ENCODE results near the gene GNG12.

GNG12 gene

GRCh38 chr1:67811781-67812180, 21.5 kb downstream of the GNG12 start:
- Histone ChIP-seq H3K9ac (no peak overlapping the region), H3K4me3 (IDR thresholded peaks at IDR 0.05; ENCODE audit: insufficient read depth, low read depth, low read length) (no peak overlapping the region), H3K4me2 (no peak overlapping the region), H3K79me2 (ENCODE audit: insufficient read depth, low read depth) (no peaks in the 10 kb centered on the region), H3K4me1 (ENCODE audit: low read depth, poor library complexity, severe bottlenecking) (no peaks in the 10 kb centered on the region), H2AFZ (ENCODE audit: low read depth) (no peak overlapping the region), H3K36me3 (ENCODE audit: insufficient read depth) (no peaks in the 10 kb centered on the region), H3K27me3 (ENCODE audit: insufficient read depth, low read depth) (no peaks in the 10 kb centered on the region), H4K20me1 (ENCODE audit: insufficient read depth) (no peaks in the 10 kb centered on the region), H3K27ac (no peak overlapping the region)
- TF ChIP-seq CTCF (conservative IDR thresholded peaks at IDR 0.05; ENCODE audit: low read depth, low read length) = no peak

- no peak for TF ChIP-seq CTCF (conservative IDR thresholded peaks at IDR 0.05; ENCODE audit: low read depth, low read length)
- no peak overlapping the region for H3K9ac ChIP-seq
Observed at GRCh38 chr1:67809887-67810286, 23.4 kb downstream of the GNG12 start.

GRCh38 chr1:67807282-67807681, 26.0 kb downstream of the GNG12 start:
- TF ChIP-seq CTCF (conservative IDR thresholded peaks at IDR 0.05; ENCODE audit: low read depth, low read length) = no peak
- no peaks in the 10 kb centered on the region for H4K20me1 ChIP-seq (ENCODE audit: insufficient read depth)
- no peaks in the 10 kb centered on the region for H3K36me3 ChIP-seq (ENCODE audit: insufficient read depth)
- H3K79me2 ChIP-seq (ENCODE audit: insufficient read depth, low read depth) = no peaks in the 10 kb centered on the region
- H3K4me3 ChIP-seq (IDR thresholded peaks at IDR 0.05; ENCODE audit: insufficient read depth, low read depth, low read length) = no peak overlapping the region
- no peaks in the 10 kb centered on the region for H3K4me1 ChIP-seq (ENCODE audit: low read depth, poor library complexity, severe bottlenecking)
- H3K9ac ChIP-seq = no peak overlapping the region
- no peak overlapping the region for H3K27ac ChIP-seq
- no peak overlapping the region for H3K4me2 ChIP-seq
- no peak overlapping the region for H2AFZ ChIP-seq (ENCODE audit: low read depth)
- no peaks in the 10 kb centered on the region for H3K27me3 ChIP-seq (ENCODE audit: insufficient read depth, low read depth)

More at GRCh38 chr1:67809887-67810286, 23.4 kb downstream of the GNG12 start:
- Histone ChIP-seq H3K4me1 (ENCODE audit: low read depth, poor library complexity, severe bottlenecking) (no peaks in the 10 kb centered on the region), H4K20me1 (ENCODE audit: insufficient read depth) (no peaks in the 10 kb centered on the region), H3K27me3 (ENCODE audit: insufficient read depth, low read depth) (no peaks in the 10 kb centered on the region), H3K36me3 (ENCODE audit: insufficient read depth) (no peaks in the 10 kb centered on the region), H3K79me2 (ENCODE audit: insufficient read depth, low read depth) (no peaks in the 10 kb centered on the region), H3K4me3 (IDR thresholded peaks at IDR 0.05; ENCODE audit: insufficient read depth, low read depth, low read length) (no peak overlapping the region), H3K27ac (no peak overlapping the region), H2AFZ (ENCODE audit: low read depth) (no peak overlapping the region), H3K4me2 (no peak overlapping the region)

- no peak for TF ChIP-seq CTCF (conservative IDR thresholded peaks at IDR 0.05; ENCODE audit: low read depth, low read length)
- Histone ChIP-seq H3K4me2 (no peak overlapping the region), H3K27ac (no peak overlapping the region), H3K4me3 (IDR thresholded peaks at IDR 0.05; ENCODE audit: insufficient read depth, low read depth, low read length) (no peak overlapping the region), H4K20me1 (ENCODE audit: insufficient read depth) (no peaks in the 10 kb centered on the region), H3K9ac (no peak overlapping the region), H3K36me3 (ENCODE audit: insufficient read depth) (no peaks in the 10 kb centered on the region), H3K27me3 (ENCODE audit: insufficient read depth, low read depth) (no peaks in the 10 kb centered on the region), H2AFZ (ENCODE audit: low read depth) (no peak overlapping the region), H3K79me2 (ENCODE audit: insufficient read depth, low read depth) (no peaks in the 10 kb centered on the region), H3K4me1 (ENCODE audit: low read depth, poor library complexity, severe bottlenecking) (no peaks in the 10 kb centered on the region)
Observed at GRCh38 chr1:67804710-67805109, 28.6 kb downstream of the GNG12 start.
